ENCODE results near the gene CALHM5. TPM values are rescaled to one million over a fixed set of nuclear protein-coding genes. Genes with fewer than 3 reads are reported as not detected.

CALHM5 gene
- total RNA-seq, 1 donor from 2014 or later: 1.9 TPM

- Histone ChIP-seq H3K27ac (no peak overlapping the region), H3K4me1 (no peaks in the 10 kb centered on the region), H3K4me3 (no peak overlapping the region), H3K27me3 (no peaks in the 10 kb centered on the region), H3K36me3 (no peaks in the 10 kb centered on the region), H3K9me3 (no peaks in the 10 kb centered on the region)
- TF ChIP-seq, protein P1, sequence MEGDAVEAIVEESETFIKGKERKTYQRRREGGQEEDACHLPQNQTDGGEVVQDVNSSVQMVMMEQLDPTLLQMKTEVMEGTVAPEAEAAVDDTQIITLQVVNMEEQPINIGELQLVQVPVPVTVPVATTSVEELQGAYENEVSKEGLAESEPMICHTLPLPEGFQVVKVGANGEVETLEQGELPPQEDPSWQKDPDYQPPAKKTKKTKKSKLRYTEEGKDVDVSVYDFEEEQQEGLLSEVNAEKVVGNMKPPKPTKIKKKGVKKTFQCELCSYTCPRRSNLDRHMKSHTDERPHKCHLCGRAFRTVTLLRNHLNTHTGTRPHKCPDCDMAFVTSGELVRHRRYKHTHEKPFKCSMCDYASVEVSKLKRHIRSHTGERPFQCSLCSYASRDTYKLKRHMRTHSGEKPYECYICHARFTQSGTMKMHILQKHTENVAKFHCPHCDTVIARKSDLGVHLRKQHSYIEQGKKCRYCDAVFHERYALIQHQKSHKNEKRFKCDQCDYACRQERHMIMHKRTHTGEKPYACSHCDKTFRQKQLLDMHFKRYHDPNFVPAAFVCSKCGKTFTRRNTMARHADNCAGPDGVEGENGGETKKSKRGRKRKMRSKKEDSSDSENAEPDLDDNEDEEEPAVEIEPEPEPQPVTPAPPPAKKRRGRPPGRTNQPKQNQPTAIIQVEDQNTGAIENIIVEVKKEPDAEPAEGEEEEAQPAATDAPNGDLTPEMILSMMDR (IDR thresholded peaks at IDR 0.05): no peak
- intact Hi-C loops (cut with DNase I): no loop called here
- DNase-seq (no peak), ATAC-seq (no peak)
These were observed 45.5 kb downstream of the CALHM5 start for GRCh38 chr6:116556814-116557415.

- Histone ChIP-seq H3K4me3 (no peak overlapping the region), H3K27ac (no peak overlapping the region), H3K9me3 (no peaks in the 10 kb centered on the region), H3K27me3 (no peaks in the 10 kb centered on the region), H3K36me3 (no peaks in the 10 kb centered on the region), H3K4me1 (no peaks in the 10 kb centered on the region)
- no peak for DNase-seq
- intact Hi-C loops (cut with DNase I): no loop called here
- peak; percentile 65 for ATAC-seq
- TF ChIP-seq, protein P1 (IDR thresholded peaks at IDR 0.05): no peak
These were observed 46.5 kb downstream of the CALHM5 start for GRCh38 chr6:116557893-116558292.

- no peak for ATAC-seq
- Histone ChIP-seq H3K9me3 (no peaks in the 10 kb centered on the region), H3K27ac (no peak overlapping the region), H3K4me3 (no peak overlapping the region), H3K36me3 (no peaks in the 10 kb centered on the region), H3K4me1 (no peaks in the 10 kb centered on the region), H3K27me3 (no peaks in the 10 kb centered on the region)
- TF ChIP-seq, protein P1 (IDR thresholded peaks at IDR 0.05): no peak
- intact Hi-C loops (cut with DNase I): no loop called here
- DNase-seq: no peak
These were observed 48.7 kb downstream of the CALHM5 start for GRCh38 chr6:116560130-116560529.

- intact Hi-C loops (cut with DNase I): no loop called here
- Histone ChIP-seq H3K4me1 (no peaks in the 10 kb centered on the region), H3K27me3 (no peaks in the 10 kb centered on the region), H3K4me3 (no peak overlapping the region), H3K36me3 (no peaks in the 10 kb centered on the region), H3K9me3 (no peaks in the 10 kb centered on the region), H3K27ac (no peak overlapping the region)
- TF ChIP-seq, protein P1 (IDR thresholded peaks at IDR 0.05): peak; percentile 95
- ATAC-seq (peak; percentile 89), DNase-seq (peak; percentile 67)
These were observed 50.1 kb downstream of the CALHM5 start for GRCh38 chr6:116561377-116562018.

DNA sequence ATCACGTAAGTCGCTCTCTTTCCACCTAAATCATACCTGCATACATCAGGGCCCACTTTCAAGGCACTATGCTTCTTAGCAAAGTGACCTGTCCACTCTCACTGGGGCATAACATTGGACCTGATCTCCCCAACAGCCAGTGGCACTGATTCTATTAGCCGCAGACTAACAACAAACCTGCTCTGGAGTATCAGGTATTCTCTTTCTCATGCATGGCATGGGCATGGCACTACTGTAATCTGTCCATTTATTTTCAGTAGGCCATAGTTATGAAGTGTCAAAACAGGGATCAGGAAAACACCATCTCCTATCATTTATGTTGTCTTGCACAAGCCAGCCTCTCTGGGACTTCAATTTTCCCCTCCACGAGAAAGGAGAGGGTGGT, 50.6 kb downstream of the CALHM5 start:
- Histone ChIP-seq H3K9me3 (no peaks in the 10 kb centered on the region), H3K4me3 (no peak overlapping the region), H3K27ac (peak overlapping the region; percentile 38), H3K4me1 (no peaks in the 10 kb centered on the region), H3K36me3 (no peaks in the 10 kb centered on the region), H3K27me3 (no peaks in the 10 kb centered on the region)
- ATAC-seq (no peak), DNase-seq (no peak)
- TF ChIP-seq, protein P1 (IDR thresholded peaks at IDR 0.05): no peak
- intact Hi-C loops (cut with DNase I): no loop called here

Measured in upper lobe of right lung (tissue), 1 donor.